Measurements from ENCODE around the gene ITGA3. TPM values are rescaled to one million over a fixed set of nuclear protein-coding genes. Genes with fewer than 3 reads are reported as not detected.

Gene ITGA3
- total RNA-seq, 1 experiment from 2014 or later = 22.5 TPM

- Mint-ChIP-seq H3K4me3 (no peak overlapping the region), H3K27me3 (ENCODE audit: low read depth) (peaks cover 12% of the 10 kb centered on the region), H3K27ac (no peak overlapping the region), H3K36me3 (ENCODE audit: insufficient read depth in 1 of 3, low read depth in 3 of 3) (no peaks in the 10 kb centered on the region), H3K9me3 (no peaks in the 10 kb centered on the region), H3K4me1 (peaks cover 23 to 29% of the 10 kb centered on the region in 2 experiments)
- Histone ChIP-seq H4K20me1 (ENCODE audit: control insufficient read depth, insufficient read depth, insufficient read length) (no peaks in the 10 kb centered on the region), H2BK120ac (ENCODE audit: low read depth, low read length, poor library complexity, severe bottlenecking) (no peak overlapping the region), H3T11ph (ENCODE audit: low read length) (no peak overlapping the region), H2BK5ac (ENCODE audit: insufficient read length, low read length) (no peak overlapping the region), H3K23me2 (ENCODE audit: insufficient read length, low read depth, low read length, poor library complexity, severe bottlenecking) (no peaks in the 10 kb centered on the region), H4K8ac (replicated peaks; ENCODE audit: insufficient read length, low read depth, low read length) (no peak overlapping the region), H3K14ac (ENCODE audit: insufficient read depth, low read length) (peak overlapping the region; percentile 16; the same call in 1 of the 2 replicates), H3K18ac (ENCODE audit: insufficient read length, low read depth, low read length) (no peak overlapping the region), H3K9me3 (ENCODE audit: control insufficient read depth, low read depth, low read length) (no peaks in the 10 kb centered on the region), H2BK20ac (ENCODE audit: low read depth, low read length, poor library complexity, severe bottlenecking) (no peak overlapping the region), H3K27me3 (ENCODE audit: insufficient read depth, low read length) (no peaks in the 10 kb centered on the region), H3K56ac (ENCODE audit: insufficient read length, low read depth, low read length) (no peak overlapping the region), H3K79me1 (ENCODE audit: insufficient read depth, low read depth, low read length, poor library complexity, severe bottlenecking) (no peaks in the 10 kb centered on the region), H3K79me2 (ENCODE audit: insufficient read depth, low read length) (no peaks in the 10 kb centered on the region), H2AK5ac (ENCODE audit: insufficient read length, low read length) (no peak overlapping the region), H2BK15ac (ENCODE audit: low read depth, low read length) (no peak overlapping the region), H2AFZ (ENCODE audit: low read length) (no peak overlapping the region), H3K4me2 (ENCODE audit: insufficient read depth, insufficient read length, low read length) (no peak overlapping the region), H2BK12ac (ENCODE audit: insufficient read length, low read depth, low read length) (no peak overlapping the region), H3K4ac (ENCODE audit: low read depth, low read length) (no peak overlapping the region), H3K27ac (ENCODE audit: insufficient read length, low read depth, low read length) (no peak overlapping the region), H3K9ac (ENCODE audit: extremely low read depth, insufficient read length, low read length) (no peak overlapping the region), H3K23ac (ENCODE audit: insufficient read length, low read depth, low read length) (no peak overlapping the region), H4K91ac (ENCODE audit: insufficient read length, low read depth, low read length) (no peak overlapping the region), H4K5ac (ENCODE audit: insufficient read length, low read depth, low read length) (no peak overlapping the region), H3K4me1 (ENCODE audit: insufficient read depth, low read length) (peaks cover 6% of the 10 kb centered on the region; the same call in 1 of the 2 replicates)
- WGBS (ENCODE audit: extremely low coverage, insufficient read length, low lambda C conversion rate) = no CpG with 5 or more reads among the region's 7 CpGs
- no peak for TF ChIP-seq CTCF (conservative IDR thresholded peaks at IDR 0.05)
- no peak for DNase-seq
Observed at GRCh38 chr17:50029185-50029584, 26.7 kb upstream of the ITGA3 start.
